Body of pancreas (tissue), 4 donors: Measurements from ENCODE around the gene TNFSF8. TPM values are rescaled to one million over a fixed set of nuclear protein-coding genes. Genes with fewer than 3 reads are reported as not detected.
A peak's percentile ranks its signal among the peaks of the same experiment; 100 is the strongest.

Experiments used
- ATAC-seq: fragments of 150-250 bp; one replicate; pipeline ENCODE4 v1.9.1; 2016
- DNase-seq, 4 donors: peaks; one replicate each; pipeline ENCODE4 v3.0.0-alpha.2; 2019
- H3K27ac ChIP-seq, 4 donors: fragments of 200-600 bp; sonication (generic); 1 replicate in 3 of 4; 2 replicates in 1 of 4; pipeline versions ENCODE4 v1.5.1 to v1.6.1; 2016 to 2019; ENCODE audit warnings: mild to moderate bottlenecking in 1 of 4, mixed read lengths in 1 of 4, moderate library complexity in 1 of 4
- H3K27me3 ChIP-seq, 2 donors: fragments of 200-600 bp; sonication (generic); one replicate each; pipeline ENCODE4 v1.6.0; 2016; ENCODE audit warnings: mild to moderate bottlenecking in 1 of 2
- H3K36me3 ChIP-seq, 2 donors: fragments of 200-600 bp; sonication (generic); replicated peaks in 1 of 2; 2 replicates each; pipeline ENCODE4 v1.5.1; 2016; ENCODE audit warnings: low read depth in 2 of 2; ENCODE audit not compliant: insufficient read depth in 1 of 2
- H3K4me1 ChIP-seq: fragments of 200-600 bp; sonication (generic); one replicate; pipeline ENCODE4 v1.6.0; 2016
- H3K4me3 ChIP-seq, 2 donors: fragments of 200-600 bp; sonication (generic); 1 replicate in 1 of 2; 2 replicates in 1 of 2; pipeline ENCODE4 v1.5.1; 2016 to 2019
- H3K9me3 ChIP-seq, 3 donors: fragments of 200-600 bp; sonication (generic); 1 replicate in 2 of 3; 2 replicates in 1 of 3; pipeline ENCODE4 v1.5.1; 2016
- CTCF ChIP-seq, 7 experiments: fragments of 450-650 bp in 4 of 7; fragments of 200-600 bp in 3 of 7; sonication (generic) in 3 of 7; IDR thresholded peaks; one replicate each; pipeline ENCODE4 v1.5.1; 2016 to 2019; ENCODE audit warnings: antibody characterized with exemption in 7 of 7
- POLR2A ChIP-seq, 3 donors: fragments of 450-650 bp; IDR thresholded peaks; one replicate each; pipeline ENCODE4 v1.6.1; 2016; ENCODE audit warnings: antibody characterized with exemption in 3 of 3, mild to moderate bottlenecking in 2 of 3
- WGBS, 2 donors: methylation state at CpG; one replicate each; pipeline ENCODE4 v1.1.5; 2017; 5-methylcytosine and 5-hydroxymethylcytosine counted together
- intact Hi-C: fragments of 100-400 bp; cut with DNase I; formaldehyde crosslinking; loops from one replicate; pipeline ENCODE4 v1.15.1; 2023
- total RNA-seq, 2 donors: library from RNA; depleted of rRNA; stranded (reverse); fragments of >200 nt; gene quantifications; one replicate each; pipeline ENCODE4 v1.1.0, GENCODE V29; 2016

TNFSF8 gene
- total RNA-seq, 2 donors from 2014 or later = 1.0 TPM; not detected in 1

GRCh38 chr9:114854736-114855355, 75.5 kb downstream of the TNFSF8 start:
- no peak for ATAC-seq
- Histone ChIP-seq H3K27me3 (no peaks in the 10 kb centered on the region), H3K9me3 (no peaks in the 10 kb centered on the region), H3K4me3 (no peak overlapping the region), H3K4me1 (no peaks in the 10 kb centered on the region), H3K27ac (no peak overlapping the region), H3K36me3 (no peaks in the 10 kb centered on the region)
- TF ChIP-seq POLR2A (IDR thresholded peaks at IDR 0.05) (no peak), CTCF (IDR thresholded peaks at IDR 0.05) (no peak)
- DNase-seq = no peak
- WGBS, 2 donors = 89 to 98% methylated on average over 7 of the region's 7 CpGs
- intact Hi-C loops = no loop called here

GRCh38 chr9:114853071-114853855, 77.1 kb downstream of the TNFSF8 start:
- 68 to 89% methylated on average over 3 of the region's 3 CpGs for WGBS, 2 donors
- Histone ChIP-seq H3K4me1 (no peaks in the 10 kb centered on the region), H3K27me3 (no peaks in the 10 kb centered on the region), H3K36me3 (no peaks in the 10 kb centered on the region), H3K27ac (no peak overlapping the region), H3K4me3 (no peak overlapping the region), H3K9me3 (no peaks in the 10 kb centered on the region)
- ATAC-seq (no peak), DNase-seq (no peak)
- no peak for TF ChIP-seq POLR2A (IDR thresholded peaks at IDR 0.05)
- TF ChIP-seq CTCF (IDR thresholded peaks at IDR 0.05) = no peak
- intact Hi-C loops = no loop called here

GRCh38 chr9:114852050-114852594, 78.3 kb downstream of the TNFSF8 start:
- 48 to 50% methylated on average over 4 of the region's 4 CpGs for WGBS, 2 donors
- H3K27ac ChIP-seq = no peak overlapping the region

GRCh38 chr9:114851306-114851705, 79.1 kb downstream of the TNFSF8 start:
- DNase-seq = no peak
- WGBS, 2 donors = 70 to 75% methylated on average over 3 of the region's 3 CpGs
- intact Hi-C loops = no loop called here
- Histone ChIP-seq H3K4me3 (no peak overlapping the region), H3K9me3 (no peaks in the 10 kb centered on the region), H3K36me3 (no peaks in the 10 kb centered on the region), H3K27ac (no peak overlapping the region), H3K27me3 (no peaks in the 10 kb centered on the region), H3K4me1 (no peaks in the 10 kb centered on the region)
- no peak for TF ChIP-seq POLR2A (IDR thresholded peaks at IDR 0.05)
- ATAC-seq = no peak

More at GRCh38 chr9:114852050-114852594, 78.3 kb downstream of the TNFSF8 start:
- no peak for TF ChIP-seq CTCF (IDR thresholded peaks at IDR 0.05)
- TF ChIP-seq POLR2A (IDR thresholded peaks at IDR 0.05) = no peak
- intact Hi-C loops = no loop called here
- Histone ChIP-seq H3K4me1 (no peaks in the 10 kb centered on the region), H3K4me3 (no peak overlapping the region), H3K9me3 (no peaks in the 10 kb centered on the region), H3K36me3 (no peaks in the 10 kb centered on the region), H3K27me3 (no peaks in the 10 kb centered on the region)
- DNase-seq (peak in 1 of 4 donors; percentile 35), ATAC-seq (peak; percentile 38)

Other genes starting within 250 kb of the TNFSF8 start
- not detected for gene TEX48, start 248.4 kb downstream of the TNFSF8 start, total RNA-seq
- gene TNFSF15, start 124.6 kb downstream of the TNFSF8 start, total RNA-seq = under 1 TPM in 1 of 2 donors, not detected in 1; 0.26 TPM
- gene TNC, start 187.6 kb upstream of the TNFSF8 start, total RNA-seq = 1 to 10 TPM; 1.6 to 4.2 TPM